ENCODE data around the gene RHOB.
"Not testable (repeated sequence)": the region's sequence is repeated elsewhere in the genome, so short reads cannot be mapped to it uniquely, and the experiment has no call there.

Gene RHOB

GRCh38 chr2:20415511-20415918, 31.4 kb upstream of the RHOB start:
- H3K27ac ChIP-seq, result peak overlapping the region; percentile 73
- ChIA-PET POLR2A (ENCODE audit: low non-redundant PET) (no interaction called here), CTCF (interaction anchor here (0.7 kb wide), 3 partner anchors 10 to 248 kb away, joined by 3 read pairs; no protein-coding TSS in a partner anchor)
- TF ChIP-seq CTCF (conservative IDR thresholded peaks at IDR 0.05; ENCODE audit: low read depth), result no peak
- no peak for DNase-seq (ENCODE audit: low spot score)

- ChIA-PET POLR2A (ENCODE audit: low non-redundant PET) (no interaction called here), CTCF (interaction anchor here (1.4 kb wide), 1 partner anchor 235 kb away, joined by 4 read pairs; no protein-coding TSS in a partner anchor)
- TF ChIP-seq CTCF (conservative IDR thresholded peaks at IDR 0.05; ENCODE audit: low read depth), result no peak
- no peak overlapping the region for H3K27ac ChIP-seq
- no peak for DNase-seq (ENCODE audit: low spot score)
These were observed 30.2 kb upstream of the RHOB start for GRCh38 chr2:20416723-20417122.

DNA sequence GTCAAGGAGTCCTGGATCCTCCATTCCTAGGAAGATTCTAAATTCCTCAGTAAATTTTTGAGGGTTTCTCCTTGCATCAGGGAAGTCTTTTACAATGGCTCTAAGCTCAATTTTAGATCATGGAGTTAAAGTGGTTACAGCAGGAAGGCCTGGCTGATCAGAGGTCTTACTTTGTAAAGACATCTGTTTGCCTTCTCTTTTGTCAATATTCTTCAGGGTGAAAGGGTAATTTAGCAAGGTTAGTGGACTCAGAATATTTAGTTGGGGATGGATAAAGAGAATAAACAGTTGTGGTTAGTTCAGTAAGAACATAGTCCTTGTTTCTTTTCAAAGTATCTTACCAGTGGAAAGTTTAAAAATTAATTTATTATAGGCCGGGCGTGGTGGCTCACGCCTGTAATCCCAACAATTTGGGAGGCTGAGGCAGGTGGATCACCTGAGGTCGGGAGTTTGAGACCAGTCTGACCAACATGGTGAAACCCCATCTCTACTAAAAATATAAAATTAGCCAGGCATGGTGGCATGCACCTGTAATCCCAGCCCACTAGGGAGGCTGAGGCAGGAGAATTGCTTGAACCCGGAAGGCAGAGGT, 29.5 kb upstream of the RHOB start:
- DNase-seq (ENCODE audit: low spot score); H3K27ac ChIP-seq; POLR2A ChIA-PET (ENCODE audit: low non-redundant PET): not testable (repeated sequence)
- CTCF ChIA-PET, result interaction anchor here (1.4 kb wide), 1 partner anchor 234 kb away, joined by 4 read pairs; no protein-coding TSS in a partner anchor

DNA sequence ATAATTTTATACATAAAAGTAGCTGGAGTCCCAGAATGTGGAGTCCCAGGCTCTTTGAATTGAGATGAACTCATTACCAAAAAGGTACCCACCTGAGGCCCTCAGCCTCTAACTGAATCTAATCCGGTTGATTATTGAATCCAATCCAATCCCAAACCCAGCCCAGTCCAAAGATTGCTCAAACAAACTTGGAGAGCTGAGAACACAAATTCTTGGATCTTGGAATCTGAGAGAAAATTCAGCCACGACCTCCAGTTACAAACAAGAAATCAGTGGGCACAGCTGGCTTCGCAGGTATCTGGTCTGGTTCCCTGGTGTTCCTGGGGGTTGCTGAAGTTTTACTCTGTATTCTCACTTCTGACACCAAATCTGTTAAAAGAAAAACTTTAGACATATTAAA, 28.4 kb upstream of the RHOB start:
- H3K27ac ChIP-seq, result no peak overlapping the region
- POLR2A ChIA-PET (ENCODE audit: low non-redundant PET), result no interaction called here
- no peak for DNase-seq (ENCODE audit: low spot score)
- no peak for TF ChIP-seq CTCF (conservative IDR thresholded peaks at IDR 0.05; ENCODE audit: low read depth)
- CTCF ChIA-PET, result no interaction called here

DNA sequence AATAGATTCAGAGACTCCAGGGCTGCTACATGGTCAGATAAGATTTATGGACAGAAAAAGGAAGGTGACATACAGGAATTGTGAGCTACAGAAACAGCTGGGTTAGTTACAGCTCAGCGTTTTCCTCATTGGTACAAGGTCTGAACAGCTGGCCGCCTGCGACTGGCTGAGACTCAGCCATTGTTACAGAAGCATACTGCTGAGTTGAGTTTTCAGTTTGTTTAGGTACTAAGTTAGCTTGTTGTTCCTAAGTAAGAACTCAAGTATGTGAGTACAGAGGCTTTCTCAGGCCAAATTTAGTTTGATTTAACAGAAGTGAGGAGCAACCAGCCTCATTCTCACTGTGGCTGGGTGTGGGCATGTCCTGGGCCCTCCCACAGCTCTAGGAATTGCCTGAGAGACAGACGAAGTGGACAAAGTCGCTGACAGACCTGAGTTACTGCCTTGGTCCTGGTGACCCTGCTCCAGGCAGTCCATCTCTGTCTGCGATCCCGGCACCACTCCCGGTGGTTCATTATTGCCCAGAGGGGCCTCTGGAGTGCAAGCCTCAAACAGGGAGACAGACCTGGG, 27.8 kb upstream of the RHOB start:
- no peak for DNase-seq (ENCODE audit: low spot score)
- no peak for TF ChIP-seq CTCF (conservative IDR thresholded peaks at IDR 0.05; ENCODE audit: low read depth)
- ChIA-PET CTCF (no interaction called here), POLR2A (ENCODE audit: low non-redundant PET) (no interaction called here)
- H3K27ac ChIP-seq, result no peak overlapping the region

DNA sequence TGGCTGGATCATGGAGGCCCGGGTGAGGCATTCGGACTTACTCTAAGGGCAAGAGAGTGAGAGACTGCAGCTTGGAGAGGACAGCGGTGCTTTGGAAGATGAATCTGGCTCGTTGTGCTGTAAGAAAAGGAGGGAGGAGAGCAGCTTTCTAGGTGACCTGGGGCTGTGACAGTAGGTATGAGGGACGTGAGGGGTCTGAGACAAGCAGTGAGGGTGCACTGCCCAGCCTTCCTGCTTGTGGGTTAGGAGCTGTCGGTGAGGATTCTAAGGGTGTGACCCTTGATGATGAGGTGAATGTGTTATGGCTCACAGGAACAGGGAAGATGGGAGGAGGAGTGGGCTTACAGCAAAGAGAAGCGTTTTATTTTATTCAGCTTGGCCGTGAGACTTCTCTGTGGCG, 27.1 kb upstream of the RHOB start:
- ChIA-PET POLR2A (ENCODE audit: low non-redundant PET) (no interaction called here), CTCF (no interaction called here)
- DNase-seq (ENCODE audit: low spot score), result no peak
- no peak overlapping the region for H3K27ac ChIP-seq
- no peak for TF ChIP-seq CTCF (conservative IDR thresholded peaks at IDR 0.05; ENCODE audit: low read depth)

DNA sequence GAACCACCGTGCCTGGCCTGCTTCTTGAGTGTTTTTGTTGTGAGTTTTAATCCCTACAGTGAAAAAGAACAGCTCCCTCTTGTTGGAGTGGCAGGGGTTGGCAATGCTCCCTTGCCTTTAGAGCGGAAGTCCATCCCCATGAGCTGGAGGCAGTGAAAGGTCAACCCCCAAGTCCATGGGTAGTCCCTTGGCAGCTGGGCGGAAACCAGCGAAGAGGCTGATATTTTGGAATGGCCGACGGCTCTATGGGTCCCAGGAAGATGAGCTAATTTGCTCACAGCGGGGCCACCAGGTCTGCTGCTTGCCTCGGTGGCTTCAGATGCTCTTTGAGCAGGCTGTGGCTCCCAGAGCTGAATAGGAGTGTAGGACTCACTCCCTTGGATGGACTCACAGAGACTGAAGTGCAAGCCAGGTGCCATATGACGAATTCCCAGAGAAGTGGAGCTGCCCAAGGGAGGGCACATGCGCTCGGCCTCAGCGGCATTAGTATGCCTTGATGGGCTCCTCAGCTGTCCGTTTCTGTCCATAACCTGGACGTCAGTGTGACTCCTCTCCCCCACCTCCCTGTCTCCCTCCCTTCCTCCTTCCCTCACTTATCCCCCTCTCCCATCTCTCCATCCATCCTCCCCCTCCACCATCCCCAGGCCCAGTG, 25.4 kb upstream of the RHOB start:
- no peak for DNase-seq (ENCODE audit: low spot score)
- POLR2A ChIA-PET (ENCODE audit: low non-redundant PET), result no interaction called here
- TF ChIP-seq CTCF (conservative IDR thresholded peaks at IDR 0.05; ENCODE audit: low read depth), result no peak
- H3K27ac ChIP-seq, result peak overlapping the region; percentile 85
- CTCF ChIA-PET, result interaction anchor here (0.8 to 1.1 kb wide), 3 partner anchors 197 to 230 kb away, joined by 3 to 4 read pairs (median 3); partner anchors contain the start of gene SDC1
